NB4 (cell line): ENCODE results near the gene HEPACAM2.

Experiments used
- DNase-seq: peaks from one replicate; pipeline ENCODE4 v3.0.0; 2010; ENCODE audit warnings: low read depth
- H3K4me3 ChIP-seq: one replicate; pipeline ENCODE4 v1.5.1; 2011; ENCODE audit warnings: mild to moderate bottlenecking, low read depth, low read length, moderate library complexity
- MYC ChIP-seq: IDR thresholded peaks from 2 replicates; pipeline ENCODE4 v1.6.1; 2011; ENCODE audit warnings: low read depth, low read length
- POLR2A ChIP-seq: IDR thresholded peaks from 2 replicates; pipeline ENCODE4 v1.6.1; 2011; ENCODE audit warnings: mild to moderate bottlenecking; ENCODE audit not compliant: insufficient read length; ENCODE audit errors: extremely low read depth
- TF ChIP-seq, protein P1 (sequence below): IDR thresholded peaks from 2 replicates; pipeline ENCODE4 v1.6.1; 2011; ENCODE audit warnings: low read depth, low read length
- TF ChIP-seq, protein P2 (sequence below): IDR thresholded peaks from one replicate; pipeline ENCODE4 v1.5.1; 2012; ENCODE audit warnings: low read depth, low read length

HEPACAM2 gene

DNA sequence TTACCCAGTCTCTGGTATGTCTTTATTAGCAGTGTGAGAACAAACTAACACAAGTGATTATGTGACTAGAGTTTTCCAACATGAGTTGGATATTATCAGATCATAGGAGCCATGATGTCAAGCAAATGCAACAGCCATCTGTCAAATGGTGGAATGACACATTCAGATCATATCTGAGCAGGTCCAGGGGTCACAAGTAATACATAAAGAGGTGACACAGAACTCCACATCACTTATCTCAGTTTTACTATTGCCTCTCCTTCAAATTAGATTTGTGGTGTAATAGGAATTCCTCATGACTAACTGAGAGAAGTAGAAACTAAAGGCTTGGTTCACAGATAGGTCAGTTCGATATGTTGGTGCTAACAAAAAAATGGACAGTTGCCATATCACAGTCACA lies 65.9 kb downstream of the HEPACAM2 start:
- TF ChIP-seq, protein P1, sequence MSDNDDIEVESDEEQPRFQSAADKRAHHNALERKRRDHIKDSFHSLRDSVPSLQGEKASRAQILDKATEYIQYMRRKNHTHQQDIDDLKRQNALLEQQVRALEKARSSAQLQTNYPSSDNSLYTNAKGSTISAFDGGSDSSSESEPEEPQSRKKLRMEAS, result no peak
- TF ChIP-seq MYC, result no peak
- no peak for DNase-seq
- no peak overlapping the region for H3K4me3 ChIP-seq

DNA sequence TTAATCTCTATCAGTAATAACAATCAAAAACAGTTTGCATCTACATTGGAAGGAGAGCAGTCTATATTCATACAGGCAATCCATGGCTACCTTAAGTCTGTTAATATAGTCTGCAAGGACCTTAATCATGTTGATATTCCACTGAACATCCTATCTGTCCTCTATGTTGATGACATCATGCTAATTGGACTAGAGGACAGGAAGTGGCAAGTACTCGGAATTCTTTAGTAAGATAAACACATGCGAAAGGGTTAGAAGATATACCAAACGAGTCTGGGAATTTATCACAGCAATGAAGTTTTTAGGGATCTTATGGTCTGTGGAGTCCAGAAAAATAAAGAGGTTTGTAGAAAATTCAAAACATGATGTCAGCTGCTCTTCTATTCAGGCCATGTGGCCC lies 66.8 kb downstream of the HEPACAM2 start:
- no peak for DNase-seq
- H3K4me3 ChIP-seq, result no peak overlapping the region
- TF ChIP-seq, protein P1, result no peak
- TF ChIP-seq, protein P2, sequence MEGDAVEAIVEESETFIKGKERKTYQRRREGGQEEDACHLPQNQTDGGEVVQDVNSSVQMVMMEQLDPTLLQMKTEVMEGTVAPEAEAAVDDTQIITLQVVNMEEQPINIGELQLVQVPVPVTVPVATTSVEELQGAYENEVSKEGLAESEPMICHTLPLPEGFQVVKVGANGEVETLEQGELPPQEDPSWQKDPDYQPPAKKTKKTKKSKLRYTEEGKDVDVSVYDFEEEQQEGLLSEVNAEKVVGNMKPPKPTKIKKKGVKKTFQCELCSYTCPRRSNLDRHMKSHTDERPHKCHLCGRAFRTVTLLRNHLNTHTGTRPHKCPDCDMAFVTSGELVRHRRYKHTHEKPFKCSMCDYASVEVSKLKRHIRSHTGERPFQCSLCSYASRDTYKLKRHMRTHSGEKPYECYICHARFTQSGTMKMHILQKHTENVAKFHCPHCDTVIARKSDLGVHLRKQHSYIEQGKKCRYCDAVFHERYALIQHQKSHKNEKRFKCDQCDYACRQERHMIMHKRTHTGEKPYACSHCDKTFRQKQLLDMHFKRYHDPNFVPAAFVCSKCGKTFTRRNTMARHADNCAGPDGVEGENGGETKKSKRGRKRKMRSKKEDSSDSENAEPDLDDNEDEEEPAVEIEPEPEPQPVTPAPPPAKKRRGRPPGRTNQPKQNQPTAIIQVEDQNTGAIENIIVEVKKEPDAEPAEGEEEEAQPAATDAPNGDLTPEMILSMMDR, result no peak

DNA sequence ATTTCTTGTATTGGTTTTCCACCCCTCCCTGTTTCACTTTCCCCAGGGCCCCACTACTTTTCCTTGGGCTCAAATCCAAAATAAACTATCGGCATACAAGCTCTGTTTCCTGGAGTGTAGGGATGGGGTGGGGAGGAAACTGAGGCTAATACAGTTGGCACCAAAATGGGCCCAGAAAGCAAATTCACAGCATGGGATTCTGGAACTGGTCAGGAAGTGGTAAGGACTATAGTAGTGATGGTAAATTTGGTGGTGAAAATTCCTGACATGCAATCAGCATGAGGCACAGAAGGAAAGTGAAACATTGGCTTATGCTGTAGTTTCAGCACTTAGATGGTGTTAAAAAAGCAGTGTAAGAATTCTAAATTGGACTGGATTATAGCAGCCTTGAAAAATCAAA lies 69.4 kb downstream of the HEPACAM2 start:
- TF ChIP-seq, protein P2, result no peak
- TF ChIP-seq POLR2A (no peak), MYC (no peak)
- TF ChIP-seq, protein P1, result no peak
- DNase-seq, result no peak
- H3K4me3 ChIP-seq, result no peak overlapping the region

DNA sequence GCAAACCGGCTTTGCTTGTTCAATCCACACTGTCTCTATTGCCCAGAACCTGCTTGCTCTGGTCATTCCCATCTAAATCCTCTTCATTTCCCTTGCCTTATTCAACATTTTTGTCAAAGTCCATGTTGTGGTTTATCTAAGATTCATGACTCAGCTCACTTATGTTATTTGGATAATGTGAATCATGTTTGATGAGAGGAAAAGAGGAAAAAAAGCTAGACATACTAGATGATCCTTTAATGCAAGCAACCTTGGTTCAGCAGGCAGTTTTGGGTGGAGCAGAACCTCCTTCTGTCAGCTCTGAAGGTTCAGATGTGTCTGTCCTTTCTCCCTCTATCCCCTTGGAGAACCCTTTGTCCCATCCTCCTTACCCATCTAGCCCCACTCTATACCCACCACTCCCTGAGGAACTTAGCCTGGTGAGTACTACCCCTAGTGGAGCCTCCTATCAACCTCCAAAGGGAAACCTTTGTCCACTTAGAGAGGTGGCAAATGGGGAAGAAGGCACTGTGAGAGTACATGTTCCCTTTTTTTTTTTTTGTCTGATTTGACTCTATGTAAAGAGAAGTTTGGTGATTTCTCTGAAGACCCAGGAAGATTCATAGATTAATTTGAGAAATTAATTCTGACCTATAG lies 76.0 kb downstream of the HEPACAM2 start:
- peak; percentile 28 for DNase-seq
- TF ChIP-seq POLR2A, result no peak
- TF ChIP-seq, protein P2, result no peak
- no peak for TF ChIP-seq MYC
- TF ChIP-seq, protein P1, result no peak
- no peak overlapping the region for H3K4me3 ChIP-seq

DNA sequence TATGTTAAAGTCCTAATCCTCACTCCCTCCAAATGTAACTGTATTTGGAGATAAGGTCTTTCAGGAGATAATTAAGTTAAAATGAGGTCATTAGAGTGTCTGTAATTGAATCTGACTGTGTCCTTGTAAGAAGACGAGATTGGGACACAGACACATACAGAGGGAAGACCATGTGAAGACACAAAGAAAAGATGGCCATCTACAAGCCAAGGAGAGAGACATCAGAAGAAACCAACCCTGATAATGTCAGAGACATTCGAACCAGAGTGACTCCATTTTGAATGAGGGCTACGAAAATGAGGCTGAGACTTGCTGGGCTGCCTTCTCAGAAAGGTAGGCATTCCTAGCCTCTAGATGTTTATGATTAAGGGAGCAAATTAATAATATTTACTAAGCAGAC lies 77.5 kb downstream of the HEPACAM2 start:
- TF ChIP-seq, protein P2, result no peak
- TF ChIP-seq POLR2A, result no peak
- TF ChIP-seq, protein P1, result no peak
- TF ChIP-seq MYC, result no peak
- DNase-seq, result no peak
- H3K4me3 ChIP-seq, result peak overlapping the region; percentile 57

DNA sequence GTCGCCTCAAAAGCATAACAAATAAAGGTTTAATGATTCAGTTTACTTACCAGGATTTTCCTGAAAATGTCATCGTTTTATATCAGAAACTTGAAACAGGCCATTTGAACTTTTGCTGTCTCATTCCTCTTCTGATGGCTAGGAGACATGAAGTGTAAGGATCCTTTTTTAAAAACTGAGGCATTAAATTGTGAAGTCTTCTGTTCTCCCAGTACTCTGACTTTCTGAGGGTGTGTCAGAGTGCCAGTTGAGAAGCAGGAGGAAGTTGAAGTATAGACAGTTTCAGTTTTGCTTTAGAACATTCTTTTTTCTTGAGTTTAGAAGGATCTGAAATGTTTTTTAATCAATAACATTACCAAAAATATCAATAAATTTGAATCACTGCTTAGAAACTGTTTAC lies 78.1 kb downstream of the HEPACAM2 start, which contains the start of gene SAMD9L:
Gene SAMD9L (minus strand): TSS at position 242 of the 400 bp plus-strand sequence. CDS start 12,414 bp downstream, outside the sequence.
- DNase-seq, result peak; percentile 66
- TF ChIP-seq MYC, result no peak
- peak within 1 kb of the TSS; percentile 57 for H3K4me3 ChIP-seq

DNA sequence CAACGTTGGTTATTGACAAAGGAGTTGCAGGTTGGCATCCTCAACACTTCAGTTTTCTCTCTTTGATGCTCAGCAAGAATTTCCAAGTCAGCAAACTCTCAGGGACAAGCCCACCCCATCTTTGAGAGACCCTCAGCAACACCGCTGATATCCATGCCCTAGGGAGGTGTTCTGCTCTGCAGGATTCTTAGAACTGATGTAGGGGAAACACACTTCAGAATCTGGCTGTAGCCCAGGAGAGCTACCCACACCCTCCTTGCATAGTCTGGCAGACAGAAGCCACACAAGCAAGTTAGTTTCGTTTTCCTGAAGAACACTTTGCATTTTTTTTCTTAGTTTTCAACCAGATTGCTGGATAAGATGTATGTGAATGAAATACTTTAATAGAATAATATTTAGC lies 78.9 kb downstream of the HEPACAM2 start:
- peak overlapping the region; percentile 57 for H3K4me3 ChIP-seq
- peak; percentile 67 for DNase-seq
- TF ChIP-seq, protein P1, result no peak
- TF ChIP-seq POLR2A (no peak), MYC (no peak)
- TF ChIP-seq, protein P2, result no peak
